DMS 273 (cell line): ENCODE data around the gene NYAP2.

Experiments
- DNase-seq: peaks from one replicate; lab custom pipeline; 2025; ENCODE audit not compliant: unreplicated experiment; lab: John Stamatoyannopoulos, UW

Gene NYAP2

DNA sequence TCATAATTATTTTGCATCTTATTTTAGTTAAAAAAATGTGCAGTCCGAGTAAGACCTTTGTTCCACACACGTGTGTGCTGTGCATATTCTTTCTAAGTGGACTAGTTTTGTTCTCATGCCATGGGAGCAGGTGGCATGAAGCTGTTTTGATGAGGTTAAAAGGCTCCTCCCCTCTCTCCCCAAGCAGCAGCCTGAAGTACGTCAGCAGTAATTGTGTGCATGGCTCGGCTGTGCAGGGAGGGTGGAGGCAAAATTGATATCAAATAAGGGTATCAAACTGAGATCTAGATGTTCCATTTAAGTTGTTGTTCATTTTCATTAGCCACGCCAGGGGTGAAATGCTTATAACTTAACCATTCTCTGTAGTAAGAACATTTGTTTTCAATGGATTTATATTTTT lies at the start of gene NYAP2:
Gene NYAP2 (plus strand): TSS at position 207 of the 400 bp plus-strand sequence. CDS start 9,171 bp downstream, outside the sequence.
- DNase-seq = peak; percentile 78

DNA sequence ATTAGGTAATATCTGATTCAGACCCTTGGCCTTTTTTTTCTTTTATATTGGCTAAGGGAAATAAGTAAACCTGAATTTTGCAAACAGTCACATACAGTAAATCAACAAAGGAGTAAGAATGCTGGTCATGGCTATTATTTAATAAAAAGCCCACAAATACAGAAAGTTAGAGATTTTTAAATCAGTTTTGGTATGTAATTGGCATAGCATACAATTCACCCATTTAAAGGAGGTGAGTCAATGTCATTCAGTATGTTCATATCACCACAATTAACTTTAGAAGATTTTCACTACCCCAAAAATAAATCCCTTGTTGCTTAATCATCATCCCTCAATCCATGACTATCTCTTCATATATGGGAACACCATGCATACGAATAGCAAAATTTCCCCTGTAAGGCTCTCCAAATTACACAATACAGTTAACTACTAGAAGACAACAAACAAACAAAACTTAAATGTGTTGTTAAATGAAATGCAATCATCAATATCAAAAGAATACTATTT lies 45.9 kb upstream of the NYAP2 start:
- DNase-seq = no peak

- DNase-seq = peak; percentile 9
These were observed 45.2 kb upstream of the NYAP2 start for GRCh38 chr2:225354281-225354774.

DNA sequence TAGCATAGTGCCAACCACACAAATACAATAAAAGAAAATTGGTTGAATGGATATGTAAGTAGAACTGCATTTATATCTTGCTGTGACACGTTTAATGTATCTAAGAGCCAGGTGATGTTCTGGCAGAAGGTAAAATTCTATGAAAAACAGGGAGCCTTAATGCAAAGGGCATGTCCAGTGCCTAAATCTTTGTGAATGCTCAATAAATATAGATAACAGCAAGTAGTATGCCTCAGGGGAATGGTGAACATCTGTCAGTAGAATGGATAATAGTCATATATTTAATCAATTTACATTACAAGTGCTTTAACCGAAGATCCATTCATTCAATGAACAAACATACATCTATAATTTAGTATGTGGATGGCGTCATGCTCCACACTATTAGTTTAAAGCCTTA lies 43.7 kb upstream of the NYAP2 start:
- DNase-seq = peak; percentile 5

DNA sequence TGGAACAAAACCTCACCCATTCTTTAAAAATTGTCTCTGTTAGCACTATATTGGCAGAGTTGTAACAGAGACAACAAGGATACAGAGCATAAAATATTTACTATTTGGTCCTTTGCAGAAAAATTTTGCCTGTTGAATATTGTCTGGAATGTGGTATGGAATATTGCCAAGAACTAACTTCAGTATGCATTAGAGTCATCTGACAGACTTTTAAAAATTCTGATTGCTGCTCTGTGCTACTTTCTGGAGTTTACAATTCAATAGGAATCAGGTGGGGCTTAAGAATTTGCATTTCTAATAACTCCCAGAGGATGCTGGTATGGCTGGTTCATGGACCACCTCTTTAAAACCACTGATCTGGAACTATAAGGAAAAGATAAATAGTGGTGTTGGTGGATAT lies 32.8 kb upstream of the NYAP2 start:
- DNase-seq = no peak

DNA sequence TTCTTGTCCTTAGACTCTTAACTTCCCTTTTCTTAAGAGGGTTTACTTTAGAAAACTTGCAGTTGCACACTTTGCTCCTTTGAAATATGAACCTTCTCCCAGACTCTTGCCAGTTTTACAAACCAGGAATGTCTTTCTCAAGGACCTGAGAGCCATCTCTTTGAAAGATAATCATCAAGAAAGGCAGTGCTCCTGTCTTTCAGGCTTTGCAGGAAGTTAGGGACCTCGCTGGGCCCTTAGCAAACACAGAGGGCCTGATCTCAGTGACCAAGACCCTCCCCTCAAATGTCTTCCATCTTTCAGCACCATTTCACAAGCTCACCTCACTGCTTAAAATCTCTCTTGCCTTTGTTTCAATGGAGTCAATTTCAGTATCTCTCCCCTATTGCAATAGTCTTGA lies 32.0 kb upstream of the NYAP2 start:
- DNase-seq = no peak

DNA sequence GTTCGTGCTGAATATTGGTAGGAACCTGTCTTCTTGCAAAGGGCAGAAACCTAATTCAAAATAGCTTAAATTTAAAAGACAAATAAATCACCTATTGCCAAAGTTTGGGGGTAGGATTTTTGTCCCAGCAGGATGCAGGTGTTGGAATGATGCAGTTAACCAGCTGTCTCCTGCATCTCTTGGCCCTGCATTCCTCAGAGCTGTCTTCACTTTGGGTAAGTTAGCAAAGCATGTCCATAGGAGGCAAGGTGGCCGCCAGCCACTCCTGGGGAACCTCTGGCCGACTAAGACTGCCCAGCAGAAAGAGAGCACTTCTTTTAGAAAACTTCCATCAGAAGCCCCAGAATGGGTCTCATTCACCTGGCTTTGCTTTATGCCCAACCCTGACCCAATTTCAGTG lies 20.5 kb upstream of the NYAP2 start:
- DNase-seq = no peak

DNA sequence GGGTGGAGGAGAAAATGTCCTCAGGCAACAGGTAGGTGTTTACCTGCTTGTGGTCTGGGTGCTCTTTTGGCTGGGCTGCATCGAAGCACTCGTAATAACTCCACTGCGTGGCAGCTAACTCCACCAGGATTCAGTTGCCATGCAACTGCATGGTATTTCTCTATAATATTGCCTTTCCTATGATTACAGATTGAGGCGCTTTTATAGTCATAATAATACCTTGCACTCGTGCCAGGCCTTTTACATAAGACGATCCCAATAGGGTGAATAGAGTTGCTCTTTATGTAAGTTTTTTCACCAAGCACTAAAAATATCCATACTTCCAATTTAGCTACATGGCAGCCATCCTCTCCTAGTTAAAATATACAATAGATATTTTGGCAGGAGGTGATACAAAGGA lies 19.7 kb upstream of the NYAP2 start:
- DNase-seq = no peak

- DNase-seq = no peak
These were observed 17.9 kb upstream of the NYAP2 start for GRCh38 chr2:225381609-225382008.

- no peak for DNase-seq
These were observed 1.1 kb upstream of the NYAP2 start for GRCh38 chr2:225398372-225398771.

- peak; percentile 52 for DNase-seq
These were observed 576 bp downstream of the NYAP2 start for GRCh38 chr2:225400060-225400511.

DNA sequence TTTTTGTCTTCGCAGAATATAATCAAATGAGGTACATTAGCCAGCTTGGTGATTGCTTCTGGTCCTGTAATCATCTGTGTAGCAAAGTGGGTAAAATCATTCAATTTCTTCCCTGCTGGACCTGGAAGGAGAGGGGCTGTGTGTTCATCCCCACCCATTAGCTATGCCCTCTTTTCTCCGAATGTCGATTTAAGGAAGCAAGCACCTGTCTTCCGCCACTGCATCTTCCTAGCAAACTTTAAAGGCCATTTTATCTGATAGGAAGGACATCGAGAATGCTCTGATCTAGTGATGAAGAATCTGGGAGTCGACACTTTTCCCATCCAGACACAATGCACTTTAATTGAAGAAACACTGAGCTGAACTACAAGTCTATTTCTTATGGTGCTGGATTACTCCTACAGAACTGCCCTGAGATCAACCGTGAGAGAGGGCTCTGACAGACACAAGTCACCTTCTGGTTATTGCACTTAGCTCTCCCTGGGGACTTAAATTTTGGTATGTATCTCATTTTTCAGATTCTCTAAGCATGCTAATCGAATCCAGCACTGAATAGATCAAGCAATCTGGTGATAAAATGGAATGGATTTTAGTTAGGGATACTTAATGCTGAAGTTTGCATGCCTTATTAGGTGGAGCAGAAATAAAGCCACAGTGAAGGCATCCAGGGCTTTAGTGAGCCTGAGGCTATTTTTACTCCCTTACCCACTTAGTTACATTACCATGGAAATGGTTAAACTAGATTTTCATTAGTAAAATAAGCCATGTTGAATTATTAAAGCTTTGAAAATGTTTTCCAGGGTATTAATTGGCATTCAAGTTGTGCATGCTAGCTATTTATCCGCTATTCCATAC lies 1.3 kb downstream of the NYAP2 start:
- no peak for DNase-seq

DNA sequence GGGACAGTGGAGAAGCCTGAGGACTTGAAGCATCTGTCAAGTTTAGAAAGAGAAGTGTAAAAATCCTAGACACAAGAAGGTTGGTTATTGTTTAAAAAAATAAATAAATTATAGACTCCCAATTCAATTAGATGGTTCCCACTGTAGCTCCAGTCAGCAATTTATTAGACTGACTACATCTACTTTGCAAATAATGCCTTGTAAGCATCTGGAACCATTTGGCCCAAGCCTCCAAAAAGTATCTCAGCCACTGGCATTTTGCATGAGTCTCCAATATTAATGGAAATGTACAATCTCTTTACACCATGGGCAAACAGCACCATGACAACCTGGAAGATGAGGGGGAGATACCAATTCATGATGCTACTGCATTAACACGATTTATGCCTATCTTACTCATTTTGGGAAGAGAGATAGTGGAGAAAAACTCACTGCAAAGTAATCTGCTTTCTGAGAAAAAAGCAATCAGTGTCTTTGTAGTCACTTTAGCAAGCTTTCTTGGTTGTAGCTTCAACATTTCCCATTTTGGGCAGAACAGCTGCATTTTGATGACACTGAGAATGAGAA lies 2.8 kb downstream of the NYAP2 start:
- DNase-seq = no peak

DNA sequence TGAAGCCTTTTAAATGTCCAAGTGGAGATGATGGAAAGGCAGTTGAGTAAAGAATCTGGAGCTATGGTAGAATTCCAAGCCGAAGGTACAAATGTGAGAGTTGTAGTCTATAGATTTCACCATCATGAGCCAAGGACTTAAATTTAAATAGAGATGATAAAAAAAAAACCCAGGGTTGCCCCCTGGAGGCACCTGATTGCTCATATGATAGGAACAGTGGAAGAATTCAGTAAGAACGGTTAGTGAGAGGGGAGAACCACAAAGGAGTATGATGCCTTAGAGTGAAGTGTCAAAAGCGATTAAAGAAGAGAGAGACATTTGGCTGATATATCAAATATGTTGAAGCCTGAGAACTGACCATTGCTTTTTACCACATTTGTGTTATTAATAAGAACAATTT lies 11.9 kb downstream of the NYAP2 start:
- peak; percentile 4 for DNase-seq

DNA sequence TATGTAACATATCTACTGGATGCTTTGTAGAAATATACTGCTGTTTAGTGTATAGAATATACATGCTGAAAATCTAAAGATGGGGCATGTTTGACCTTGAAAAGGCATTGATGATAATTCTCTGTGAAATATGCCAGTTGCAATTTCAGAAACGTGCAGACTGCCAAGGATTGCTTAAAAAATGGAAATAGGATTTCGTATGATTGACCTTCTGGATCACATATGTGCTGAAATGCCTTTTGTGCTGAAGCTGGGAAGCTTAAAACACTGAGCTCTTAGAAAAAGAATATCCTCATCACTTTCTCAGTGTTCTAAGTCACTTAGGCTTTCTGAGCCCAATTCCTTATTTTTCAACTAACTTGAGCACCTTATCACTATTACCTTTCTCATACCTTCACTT lies 14.3 kb downstream of the NYAP2 start:
- no peak for DNase-seq

- DNase-seq = no peak
These were observed 15.4 kb downstream of the NYAP2 start for GRCh38 chr2:225414902-225415301.

DNA sequence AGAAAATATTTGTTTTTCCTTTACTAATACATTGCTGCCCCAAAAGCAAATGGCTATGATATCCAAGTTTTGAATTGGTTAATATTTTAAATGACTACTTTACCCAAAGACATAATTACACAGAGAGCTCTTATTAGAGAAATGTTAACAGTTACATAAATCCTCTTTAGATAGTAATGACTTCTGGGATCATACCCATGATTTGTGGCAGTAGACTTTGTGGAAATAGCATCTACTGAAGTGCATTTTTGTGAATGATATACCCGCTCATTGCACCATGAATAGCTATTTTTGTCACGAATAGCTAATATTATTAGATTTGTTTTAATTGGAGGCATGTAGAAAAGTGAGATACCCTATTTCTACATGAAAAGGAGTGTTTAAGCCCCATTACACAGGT lies 15.8 kb downstream of the NYAP2 start:
- DNase-seq = no peak

- no peak for DNase-seq
These were observed 16.3 kb downstream of the NYAP2 start for GRCh38 chr2:225415792-225416191.

DNA sequence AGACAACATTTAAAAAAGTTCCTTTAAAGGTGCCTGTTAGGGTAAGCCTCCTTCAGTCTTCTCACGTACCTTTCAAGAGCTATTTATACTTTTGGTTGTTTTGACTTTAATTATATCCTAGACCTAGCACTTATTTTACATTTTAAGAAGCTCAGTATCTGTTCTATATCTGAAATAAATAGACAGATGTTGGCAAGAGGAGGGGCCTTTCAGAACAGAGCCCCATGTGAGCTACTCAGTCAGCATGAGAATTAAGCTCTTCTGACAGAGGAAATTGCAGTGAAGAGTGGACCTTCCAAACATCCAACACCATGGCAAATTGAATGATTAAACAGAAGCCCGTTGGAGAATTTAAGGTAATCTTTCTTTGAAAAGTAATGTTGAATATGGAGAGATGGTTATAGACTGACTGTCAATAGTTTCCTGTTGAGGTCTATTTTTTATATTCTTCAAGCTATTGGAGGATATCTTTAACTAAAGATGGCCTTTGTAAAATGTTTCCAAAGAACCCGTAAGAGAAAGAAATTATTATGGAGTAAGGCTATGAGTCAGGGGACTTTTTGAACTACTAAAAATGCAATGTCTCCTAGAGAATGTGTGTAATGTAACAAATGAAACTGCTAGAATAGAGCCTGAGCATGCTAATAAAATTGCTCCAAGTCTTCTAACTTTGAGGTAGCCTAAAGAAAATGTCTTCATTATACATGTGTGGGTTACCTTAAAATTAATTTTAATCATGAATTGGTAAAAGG lies 17.3 kb downstream of the NYAP2 start:
- DNase-seq = no peak

- DNase-seq = no peak
These were observed 19.5 kb downstream of the NYAP2 start for GRCh38 chr2:225419033-225419432.

DNA sequence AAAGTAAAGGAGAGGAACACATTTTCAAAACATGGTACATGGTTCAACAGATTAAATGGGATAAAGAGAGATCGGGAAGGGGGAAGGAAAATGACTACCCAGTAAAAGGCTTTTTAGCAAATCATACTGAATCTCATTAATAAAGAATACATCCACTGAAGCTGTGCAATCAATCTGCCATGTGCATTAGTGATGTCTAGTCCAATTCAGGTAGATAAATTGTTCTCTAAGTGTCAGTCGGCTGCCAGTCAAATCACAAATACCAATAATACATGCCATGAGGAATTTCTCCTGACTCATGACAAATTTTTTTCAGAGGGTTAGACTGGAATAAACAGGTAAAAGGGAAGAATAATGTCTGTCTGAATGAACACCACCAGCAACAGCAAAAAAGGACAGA lies 22.6 kb downstream of the NYAP2 start:
- no peak for DNase-seq

DNA sequence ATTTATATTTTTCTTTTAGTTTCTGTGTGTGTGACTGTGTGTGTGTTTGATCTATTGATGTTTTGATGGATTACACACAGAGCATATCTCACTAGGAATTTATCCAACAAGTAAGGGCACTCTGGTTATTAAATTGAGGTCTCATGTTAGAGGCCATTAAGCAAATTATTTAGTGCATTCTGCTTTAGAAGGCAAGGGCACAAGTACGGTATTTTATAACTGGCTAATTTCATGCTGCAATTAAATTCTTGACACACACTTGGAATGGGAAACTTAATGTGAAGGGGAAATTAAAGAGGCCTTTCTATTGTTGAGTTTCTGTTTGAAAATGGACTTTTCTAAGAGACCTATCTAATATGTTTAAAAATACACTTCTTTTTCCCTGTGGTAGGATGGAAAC lies 25.8 kb downstream of the NYAP2 start:
- DNase-seq = no peak
